Measurements from ENCODE around the gene SAFB.
"Not testable (repeated sequence)": the region's sequence is repeated elsewhere in the genome, so short reads cannot be mapped to it uniquely, and the experiment has no call there.

SAFB gene

GRCh38 chr19:5684694-5685430, 62.0 kb downstream of the SAFB start:
- no peak for DNase-seq (ENCODE audit: low read depth, low spot score)

- no peak for DNase-seq (ENCODE audit: low read depth, low spot score)
These were observed 63.4 kb downstream of the SAFB start for GRCh38 chr19:5686326-5686646.

- peak; percentile 97 for DNase-seq (ENCODE audit: low read depth, low spot score)
These were observed 63.9 kb downstream of the SAFB start for GRCh38 chr19:5686647-5687359.

GRCh38 chr19:5687360-5688198, 64.7 kb downstream of the SAFB start:
- no peak for DNase-seq (ENCODE audit: low read depth, low spot score)

DNA sequence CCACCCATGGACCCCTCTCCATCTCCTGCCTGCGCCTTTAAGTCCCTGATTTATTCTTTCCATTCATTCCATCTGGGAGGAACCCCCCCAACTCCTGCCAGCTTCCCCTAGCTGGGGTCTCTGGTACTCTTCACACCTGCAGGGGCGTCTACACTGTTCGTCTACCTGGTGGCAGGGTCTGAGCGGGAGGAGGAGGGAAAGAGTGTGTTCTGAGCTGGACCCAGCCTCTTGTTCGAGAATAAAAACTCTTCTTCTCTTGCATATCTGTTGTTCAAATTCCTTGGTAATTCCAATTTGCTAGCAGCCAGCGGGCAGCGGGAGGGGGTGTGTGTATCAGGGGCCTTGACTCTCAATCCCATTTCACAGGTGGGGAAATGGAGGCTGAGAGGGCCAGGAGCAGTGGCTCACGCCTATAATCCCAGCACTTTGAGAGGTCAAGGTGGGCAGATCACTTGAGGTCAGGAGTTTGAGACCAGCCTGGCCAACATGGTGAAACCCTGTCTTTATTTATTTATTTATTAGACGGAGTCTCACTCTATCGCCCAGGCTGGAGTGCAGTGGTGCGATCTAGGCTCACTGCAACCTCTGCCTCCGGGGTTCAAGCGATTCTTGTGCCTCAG, 65.5 kb downstream of the SAFB start:
- not testable (repeated sequence) for DNase-seq (ENCODE audit: low read depth, low spot score)

GRCh38 chr19:5690125-5690954, 67.5 kb downstream of the SAFB start, which contains the start of gene RPL36:
Gene RPL36, plus strand, starts transcription at chr19:5690295. Its CDS starts 213 bp downstream, at chr19:5690508.
- peak; percentile 99 for DNase-seq (ENCODE audit: low read depth, low spot score)

- DNase-seq (ENCODE audit: low read depth, low spot score), result peak; percentile 68
These were observed 68.3 kb downstream of the SAFB start for GRCh38 chr19:5690955-5691821.

- DNase-seq (ENCODE audit: low read depth, low spot score), result no peak
These were observed 69.2 kb downstream of the SAFB start for GRCh38 chr19:5691822-5692722.

DNA sequence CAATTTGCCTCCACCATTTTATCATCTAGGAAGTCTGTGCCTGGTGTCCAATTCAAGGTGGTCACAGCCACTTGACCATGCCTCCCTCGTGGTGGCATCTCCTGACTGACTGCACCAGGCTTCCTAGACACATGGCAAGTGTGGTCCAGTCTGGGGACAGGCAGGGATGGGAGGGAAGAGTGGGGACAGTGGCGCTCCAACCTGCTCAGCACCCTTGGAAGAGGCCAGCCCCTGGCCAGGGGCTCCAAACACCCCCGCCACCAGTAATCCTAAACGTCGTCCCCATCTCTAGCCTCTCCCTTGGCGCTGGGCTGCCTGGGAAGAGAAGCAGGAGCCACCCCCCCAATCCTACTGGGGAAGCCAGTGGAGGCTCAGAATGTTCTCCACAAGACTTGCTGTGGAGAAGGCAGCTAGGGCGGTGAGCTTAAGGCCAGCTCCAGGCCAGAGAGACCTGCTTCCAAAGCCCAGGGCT, 69.9 kb downstream of the SAFB start:
- no peak for DNase-seq (ENCODE audit: low read depth, low spot score)

DNA sequence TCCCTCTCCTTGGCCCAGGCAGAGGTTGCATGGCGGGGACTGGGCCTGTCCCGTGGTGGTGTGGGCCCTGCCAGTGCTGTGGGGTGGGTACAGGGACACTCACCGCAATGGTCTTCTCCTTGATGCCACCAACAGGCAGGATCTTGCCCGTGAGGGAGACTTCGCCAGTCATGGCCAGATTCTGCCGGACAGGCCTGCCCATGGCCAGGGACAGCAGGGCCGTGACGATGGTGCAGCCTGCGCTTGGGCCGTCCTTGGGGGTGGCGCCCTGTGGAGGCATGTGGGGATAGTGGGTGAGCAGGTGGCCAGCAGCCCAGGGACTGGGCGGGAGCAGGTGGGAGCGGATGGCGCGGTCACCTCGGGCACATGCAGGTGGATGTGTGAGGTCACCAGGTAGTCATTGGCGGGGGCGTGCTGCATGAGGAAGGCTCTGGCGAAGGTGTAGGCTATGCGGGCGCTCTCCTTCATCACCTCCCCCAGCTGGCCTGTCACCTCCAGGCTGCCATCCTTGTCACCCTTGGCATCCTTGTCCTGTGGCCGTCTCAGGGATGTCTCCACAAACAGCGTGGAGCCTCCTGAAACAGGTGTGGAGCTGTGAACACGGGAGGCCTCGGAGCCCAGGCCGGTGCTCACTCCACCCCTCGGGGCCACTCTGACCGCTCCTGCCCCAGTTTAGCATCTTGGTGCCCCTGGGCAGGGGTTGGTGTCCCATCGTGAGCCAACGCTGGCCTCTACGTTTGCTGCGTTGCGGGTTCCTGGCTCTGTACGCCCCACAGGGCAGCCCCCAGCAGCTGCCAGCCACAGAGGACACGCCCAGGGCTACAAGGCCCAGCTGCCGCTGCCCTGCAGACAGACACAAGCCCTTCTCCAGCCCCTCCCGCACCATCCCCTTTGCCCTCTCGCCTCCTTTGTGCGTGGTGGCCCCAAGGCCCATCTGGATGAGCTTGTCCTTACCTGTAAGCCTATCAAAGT, 70.6 kb downstream of the SAFB start:
- no peak for DNase-seq (ENCODE audit: low read depth, low spot score)

DNA sequence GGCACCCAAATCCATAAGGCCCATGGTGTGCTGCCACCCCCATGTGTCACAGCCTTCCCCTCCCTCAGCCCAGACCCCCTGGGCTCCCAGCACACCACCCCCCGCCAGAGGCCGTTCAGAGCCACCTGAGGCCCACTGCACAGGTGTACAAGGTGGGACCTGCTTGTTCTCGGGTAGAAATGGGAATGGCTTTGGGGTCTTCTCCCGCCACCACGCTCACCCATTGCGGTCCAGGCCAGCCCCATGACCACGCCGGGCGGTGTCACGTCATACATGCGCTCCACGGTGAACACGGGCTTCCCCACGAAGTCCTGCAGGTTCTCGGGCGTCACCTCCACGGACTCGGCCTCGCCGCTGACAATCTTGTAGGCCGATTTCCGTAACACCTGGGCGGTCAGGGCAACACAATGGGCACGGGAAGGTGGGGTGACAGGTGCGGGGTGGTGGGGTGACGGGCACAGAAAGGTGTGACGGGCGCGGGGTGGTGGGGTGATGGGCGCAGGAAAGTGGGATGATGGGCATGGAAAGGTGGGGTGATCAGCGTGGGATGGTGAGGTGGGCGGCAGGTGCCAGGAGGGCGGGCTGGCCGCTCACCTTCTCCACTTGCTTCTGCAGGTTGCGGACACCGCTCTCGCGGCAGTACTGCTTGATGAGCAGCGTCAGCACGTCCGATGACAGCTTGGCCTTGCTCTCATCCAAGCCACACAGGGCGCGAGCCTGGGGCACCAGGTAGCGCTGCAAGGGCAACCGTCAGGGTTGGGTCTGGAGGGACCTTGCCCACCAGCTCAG, 71.5 kb downstream of the SAFB start:
- no peak for DNase-seq (ENCODE audit: low read depth, low spot score)

GRCh38 chr19:5694956-5695648, 72.2 kb downstream of the SAFB start:
- DNase-seq (ENCODE audit: low read depth, low spot score), result no peak

GRCh38 chr19:5695649-5696195, 72.8 kb downstream of the SAFB start:
- no peak for DNase-seq (ENCODE audit: low read depth, low spot score)

DNA sequence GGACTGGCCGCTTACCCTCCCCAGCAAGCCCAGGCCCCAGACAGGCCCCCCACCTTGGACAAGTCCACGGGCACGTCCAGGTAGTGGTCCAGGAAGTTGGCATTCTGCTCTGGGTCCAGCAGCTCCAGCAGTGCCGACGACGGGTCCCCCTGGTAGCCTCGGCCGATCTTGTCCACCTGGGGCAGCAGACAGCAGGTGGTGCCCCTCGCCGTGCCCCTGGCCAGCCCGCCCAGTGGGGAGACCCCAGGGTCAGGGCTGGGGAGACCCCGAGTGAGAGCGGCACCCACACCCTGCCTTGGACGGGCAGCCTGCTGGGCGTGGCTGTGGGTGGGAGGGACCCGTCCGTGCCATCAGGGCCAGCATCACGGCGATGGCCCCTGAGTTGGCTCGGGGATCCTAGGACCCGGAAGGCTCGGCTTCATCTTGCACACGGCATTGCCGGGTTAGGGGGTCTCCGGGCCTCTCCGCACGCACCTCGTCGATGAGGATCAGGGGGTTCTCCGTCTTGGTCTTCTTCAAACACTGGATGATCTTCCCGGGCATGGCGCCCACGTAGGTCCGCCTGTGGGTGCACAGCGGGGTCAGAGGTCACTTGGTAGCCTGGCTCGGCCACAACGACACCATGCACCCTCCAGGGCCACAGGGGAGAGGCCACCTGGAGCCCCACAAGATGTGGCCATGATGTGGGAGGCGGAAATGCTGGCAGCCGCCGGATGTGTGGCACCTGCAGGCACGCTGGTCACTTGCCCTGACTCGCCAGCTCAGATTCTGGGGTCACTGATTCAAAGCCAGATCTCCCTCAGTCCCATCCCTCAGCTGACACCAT, 73.5 kb downstream of the SAFB start:
- no peak for DNase-seq (ENCODE audit: low read depth, low spot score)

Data from astrocyte of the hippocampus (primary cell).